HCT116 (cell line): Measurements from ENCODE around the gene TLR3. TPM values are rescaled to one million over a fixed set of nuclear protein-coding genes. Genes with fewer than 3 reads are reported as not detected.

ENCODE experiments used
- ATAC-seq: fragments of 200-7000 bp; cut with Tn5 transposase; 2 replicates; pipeline ENCODE4 v1.9.1; 2020; ENCODE audit warnings: mild to moderate bottlenecking, moderate library complexity
- BruUV-seq: library from RNA; stranded (reverse); fragments of 400-500 nt; replicated peaks from 2 replicates; lab custom pipeline; 2021; lab: Mats Ljungman, UMichigan
- CTCF ChIA-PET: fragments of 300-600 bp; sonication (Branson Sonifier 250); formaldehyde crosslinking; loops from one replicate; lab custom pipeline; 2021; ENCODE audit warnings: antibody characterized with exemption; lab: Charles Lee
- POLR2A ChIA-PET: fragments of 300-600, 350-600 bp; sonication (Branson Sonifier 250); formaldehyde crosslinking; loops from one replicate; lab custom pipeline; 2021; ENCODE audit warnings: antibody characterized with exemption; lab: Charles Lee
- RAD21 ChIA-PET, 2 experiments: fragments of 300-600 bp; sonication (Branson Sonifier 250); formaldehyde crosslinking; loops; one replicate each; lab custom pipeline; 2023; ENCODE audit warnings: low total read pairs in 2 of 2; ENCODE audit not compliant: uncharacterized antibody in 2 of 2, unreplicated experiment in 2 of 2, low non-redundant PET in 1 of 2; lab: Charles Lee
- DNase-seq: peaks from one replicate; pipeline ENCODE4 v3.0.0-alpha.2; 2010; ENCODE audit warnings: low read depth, low spot score
- H2AFZ ChIP-seq: fragments of 200-600 bp; shearing (Covaris generic), sonication (generic); 2 replicates; pipeline ENCODE4 v1.6.1; 2017; ENCODE audit warnings: low read depth, mixed run types, mixed read lengths, antibody characterized with exemption, low read length; ENCODE audit not compliant: poor library complexity, severe bottlenecking
- H3K27ac ChIP-seq: 2 replicates; pipeline ENCODE4 v1.5.1; 2012; ENCODE audit warnings: low read depth, low read length
- H3K27me3 ChIP-seq: fragments of 200-600 bp; sonication (generic); 2 replicates; pipeline ENCODE4 v1.6.1; 2016; ENCODE audit warnings: mixed run types, low read length, mixed read lengths; ENCODE audit not compliant: insufficient read depth
- H3K36me3 ChIP-seq, 2 experiments: fragments of 200-500 bp in 1 of 2; fragments of 200-600 bp in 1 of 2; sonication (Bioruptor generic) in 1 of 2; sonication (generic) in 1 of 2; 2 replicates each; pipeline versions ENCODE4 v1.5.1 to v1.6.1; 2014 to 2016; ENCODE audit warnings: low read length in 2 of 2, inconsistent platforms in 1 of 2, mixed read lengths in 1 of 2, mixed run types in 1 of 2; ENCODE audit not compliant: insufficient read depth in 2 of 2, control insufficient read depth in 1 of 2
- H3K4me1 ChIP-seq, 2 experiments: fragments of 200-600 bp in 1 of 2; sonication (generic) in 1 of 2; 2 replicates each; pipeline versions ENCODE4 v1.5.1 to v1.6.1; 2012 to 2017; ENCODE audit warnings: low read length in 2 of 2, inconsistent platforms in 1 of 2, mild to moderate bottlenecking in 1 of 2, mixed read lengths in 1 of 2, mixed run types in 1 of 2, moderate library complexity in 1 of 2; ENCODE audit not compliant: insufficient read depth in 2 of 2, control insufficient read depth in 1 of 2
- H3K4me2 ChIP-seq: fragments of 200-600 bp; sonication (generic); 2 replicates; pipeline ENCODE4 v1.6.1; 2017; ENCODE audit warnings: mixed run types, low read length, mixed read lengths
- H3K4me3 ChIP-seq, 2 experiments: fragments of 200-600 bp in 1 of 2; sonication (generic) in 1 of 2; replicated peaks in 1 of 2; 2 replicates each; pipeline ENCODE4 v1.5.1; 2011 to 2016; ENCODE audit warnings: low read length in 2 of 2, control low read depth in 1 of 2, low read depth in 1 of 2, mild to moderate bottlenecking in 1 of 2, mixed read lengths in 1 of 2, mixed run types in 1 of 2
- H3K79me2 ChIP-seq: fragments of 200-600 bp; sonication (generic); 2 replicates; pipeline ENCODE4 v1.6.1; 2017; ENCODE audit warnings: mild to moderate bottlenecking, mixed run types, low read length, moderate library complexity, mixed read lengths; ENCODE audit not compliant: insufficient read depth
- H3K9ac ChIP-seq: fragments of 200-600 bp; sonication (generic); 2 replicates; pipeline ENCODE4 v1.6.1; 2016; ENCODE audit warnings: low read length, mixed read lengths
- H3K9me2 ChIP-seq: fragments of 200-600 bp; sonication (generic), shearing (Covaris generic); 2 replicates; pipeline ENCODE4 v1.6.1; 2017; ENCODE audit warnings: mixed run types, mild to moderate bottlenecking, moderate library complexity; ENCODE audit not compliant: insufficient read depth
- H3K9me3 ChIP-seq, 2 experiments: fragments of 200-500 bp in 1 of 2; fragments of 200-600 bp in 1 of 2; sonication (Bioruptor generic) in 1 of 2; sonication (generic) in 1 of 2; 2 replicates each; pipeline ENCODE4 v1.6.1; 2014 to 2017; ENCODE audit warnings: low read length in 2 of 2, mixed read lengths in 2 of 2, inconsistent platforms in 1 of 2, low read depth in 1 of 2, mild to moderate bottlenecking in 1 of 2, mixed run types in 1 of 2, moderate library complexity in 1 of 2; ENCODE audit not compliant: control insufficient read depth in 1 of 2, insufficient read depth in 1 of 2
- H4K20me1 ChIP-seq: fragments of 200-600 bp; sonication (generic), shearing (Covaris generic); 2 replicates; pipeline ENCODE4 v1.6.1; 2017; ENCODE audit warnings: mixed run types, mild to moderate bottlenecking, moderate library complexity; ENCODE audit not compliant: insufficient read depth
- CEBPB ChIP-seq: IDR thresholded peaks from 2 replicates; pipeline ENCODE4 v1.6.1; 2012; ENCODE audit warnings: low read depth
- EGR1 ChIP-seq: IDR thresholded peaks from 2 replicates; pipeline ENCODE4 v1.6.1; 2012; ENCODE audit warnings: low read depth
- POLR2A ChIP-seq: IDR thresholded peaks from 2 replicates; pipeline ENCODE4 v1.7.0; 2011; ENCODE audit warnings: borderline replicate concordance; ENCODE audit not compliant: insufficient read depth, insufficient read length; ENCODE audit errors: extremely low read depth
- RAD21 ChIP-seq: IDR thresholded peaks from 2 replicates; pipeline ENCODE4 v1.6.1; 2012; ENCODE audit warnings: low read depth, mild to moderate bottlenecking
- REST ChIP-seq: IDR thresholded peaks from 2 replicates; pipeline ENCODE4 v1.6.1; 2012; ENCODE audit warnings: low read depth
- YY1 ChIP-seq: IDR thresholded peaks from 2 replicates; pipeline ENCODE4 v1.6.1; 2011; ENCODE audit warnings: low read length, low read depth, moderate library complexity, mild to moderate bottlenecking; ENCODE audit not compliant: insufficient replicate concordance; ENCODE audit errors: extremely low read depth
- ZBTB33 ChIP-seq: IDR thresholded peaks from 2 replicates; pipeline ENCODE4 v1.6.1; 2011; ENCODE audit warnings: mild to moderate bottlenecking, low read length, moderate library complexity; ENCODE audit not compliant: insufficient replicate concordance; ENCODE audit errors: extremely low read depth
- ZFX ChIP-seq: fragments of 450-650 bp; IDR thresholded peaks from 2 replicates; pipeline ENCODE4 v1.6.1; 2017
- intact Hi-C: fragments of 100-400 bp; cut with micrococcal nuclease; formaldehyde crosslinking; loops from 2 replicates; pipeline ENCODE4 v1.10.0; 2022
- total RNA-seq: library from RNA; stranded (reverse); gene quantifications from one replicate; pipeline ENCODE4 v1.2.1, GENCODE V29; 2021; ENCODE audit not compliant: unreplicated experiment

The TLR3 gene
- total RNA-seq, 1 experiment from 2014 or later, result 1.3 TPM

DNA sequence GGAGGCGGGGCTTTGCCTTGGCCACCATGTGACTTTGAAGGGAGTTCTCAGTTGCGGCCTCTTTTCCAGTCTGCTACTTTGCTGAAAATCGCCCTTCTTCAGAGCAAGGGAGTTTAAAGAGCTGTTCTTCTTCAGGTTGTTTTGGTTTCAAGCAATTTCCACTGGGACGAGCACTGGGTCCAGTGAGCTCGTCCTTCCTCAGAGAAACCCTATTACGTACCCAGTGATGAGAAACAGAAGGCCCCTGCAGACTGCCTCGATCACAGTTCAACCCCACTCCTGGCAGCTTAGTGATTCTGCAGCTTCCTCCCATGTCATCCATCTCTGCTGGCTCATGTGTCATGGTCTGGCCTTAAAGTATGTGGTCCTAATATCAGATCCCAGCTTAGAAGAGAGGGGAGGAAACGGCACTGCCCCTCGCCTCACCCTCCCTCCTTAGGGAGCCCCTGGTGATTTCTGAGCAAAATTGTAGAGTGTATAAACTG lies 27.8 kb downstream of the TLR3 start:
- POLR2A ChIA-PET, result no interaction called here
- H3K36me3 ChIP-seq, result no peaks in the 10 kb centered on the region
- H3K79me2 ChIP-seq, result no peaks in the 10 kb centered on the region
- no peak overlapping the region for H3K4me2 ChIP-seq
- H3K27me3 ChIP-seq, result no peaks in the 10 kb centered on the region
- no peak overlapping the region for H3K9ac ChIP-seq
- DNase-seq (no peak), ATAC-seq (0 out of 2 replicates have a peak, but pooled peaks have one; percentile 11)
- no peaks in the 10 kb centered on the region for H3K9me3 ChIP-seq
- intact Hi-C loops, result no loop called here
- no peaks in the 10 kb centered on the region for H3K9me2 ChIP-seq
- CTCF ChIA-PET, result no interaction called here
- RAD21 ChIA-PET, result no interaction called here
- H2AFZ ChIP-seq, result no peak overlapping the region
- H3K27ac ChIP-seq, result no peak overlapping the region
- H3K4me3 ChIP-seq, result no peak overlapping the region
- no TSS peak for BruUV-seq
- no peaks in the 10 kb centered on the region for H3K4me1 ChIP-seq
- no peaks in the 10 kb centered on the region for H4K20me1 ChIP-seq
- TF ChIP-seq CEBPB (no peak), RAD21 (no peak), ZBTB33 (no peak), POLR2A (no peak), YY1 (no peak), EGR1 (no peak), REST (no peak), ZFX (no peak)
